Stomach (tissue), 9 donors: ENCODE results near the gene MIGA2. TPM values are rescaled to one million over a fixed set of nuclear protein-coding genes. Genes with fewer than 3 reads are reported as not detected.
A peak's percentile ranks its signal among the peaks of the same experiment; 100 is the strongest.

Experiments
- DNase-seq, 2 donors: peaks; one replicate each; pipeline versions ENCODE4 v3.0.0 to v3.0.0-alpha.2; 2013 to 2019
- H3K27ac ChIP-seq, 5 donors: fragments of 200-600 bp in 4 of 5; sonication (generic) in 4 of 5; one replicate each; pipeline ENCODE4 v1.5.1; 2013 to 2019; ENCODE audit warnings: mild to moderate bottlenecking in 1 of 5, moderate library complexity in 1 of 5
- H3K27me3 ChIP-seq, 3 donors: fragments of 200-600 bp; sonication (generic); one replicate each; pipeline ENCODE4 v1.5.1; 2017 to 2019; ENCODE audit warnings: mixed run types in 1 of 3
- H3K36me3 ChIP-seq, 4 donors: fragments of 200-600 bp; sonication (generic); 1 replicate in 3 of 4; 2 replicates in 1 of 4; pipeline ENCODE4 v1.5.1; 2016 to 2019
- H3K4me1 ChIP-seq, 4 donors: fragments of 200-600 bp; sonication (generic); one replicate each; pipeline ENCODE4 v1.5.1; 2016 to 2019
- H3K4me3 ChIP-seq, 4 donors: fragments of 200-600 bp; sonication (generic) in 3 of 4; one replicate each; pipeline ENCODE4 v1.5.1; 2016 to 2019; ENCODE audit warnings: mild to moderate bottlenecking in 1 of 4
- H3K9me3 ChIP-seq, 4 donors: fragments of 200-600 bp; sonication (generic); one replicate each; pipeline ENCODE4 v1.5.1; 2016 to 2019
- EP300 ChIP-seq: sonication (generic); formaldehyde crosslinking; IDR thresholded peaks from one replicate; pipeline ENCODE4 v1.6.1; 2017; ENCODE audit warnings: antibody characterized with exemption
- POLR2A ChIP-seq, 4 donors: fragments of 450-650 bp; IDR thresholded peaks; one replicate each; pipeline ENCODE4 v1.6.1; 2016; ENCODE audit warnings: antibody characterized with exemption in 4 of 4, control low read depth in 2 of 4, mild to moderate bottlenecking in 1 of 4, moderate library complexity in 1 of 4
- POLR2AphosphoS5 ChIP-seq, 3 donors: sonication (generic); formaldehyde crosslinking; IDR thresholded peaks; one replicate each; pipeline ENCODE4 v1.6.1; 2016; ENCODE audit warnings: antibody characterized with exemption in 3 of 3
- WGBS, 5 donors: extraction: QIAGEN DNeasy Blood & Tissue Kit in 3 of 5; methylation state at CpG; one replicate each; pipeline versions ENCODE4 v1.1.5 to v1.1.7; 2013 to 2018; 5-methylcytosine and 5-hydroxymethylcytosine counted together
- intact Hi-C: fragments of 100-400 bp; cut with DNase I; formaldehyde crosslinking; loops from one replicate; pipeline ENCODE4 v1.15.1; 2023; ENCODE audit warnings: low total_unique reads
- polyA plus RNA-seq, 3 donors: library from polyadenylated mRNA; stranded (reverse); fragments of 200-250 nt; gene quantifications; one replicate each; pipeline ENCODE4 v1.2.3, GENCODE V29; 2013
- total RNA-seq, 5 donors: library from RNA; depleted of rRNA; stranded (reverse); fragments of >200 nt; gene quantifications; one replicate each; pipeline versions ENCODE4 v1.1.0 to v1.2.3, GENCODE V29; 2014 to 2016
- TF ChIP-seq, protein P1 (sequence below), 7 experiments: fragments of 450-650 bp in 4 of 7; fragments of 200-600 bp in 3 of 7; sonication (generic) in 3 of 7; IDR thresholded peaks; one replicate each; pipeline ENCODE4 v1.5.1; 2016 to 2019; ENCODE audit warnings: antibody characterized with exemption in 7 of 7, control low read depth in 2 of 7, mild to moderate bottlenecking in 1 of 7
- donor health status: healthy with polysubstance abuse.
- donor health status: Bipolar disorder and iron deficiency.
- donor health status: healthy.

Gene MIGA2
- total and polyA plus RNA-seq, 8 donors, result 9.0 to 175 (median 39.5) TPM

DNA sequence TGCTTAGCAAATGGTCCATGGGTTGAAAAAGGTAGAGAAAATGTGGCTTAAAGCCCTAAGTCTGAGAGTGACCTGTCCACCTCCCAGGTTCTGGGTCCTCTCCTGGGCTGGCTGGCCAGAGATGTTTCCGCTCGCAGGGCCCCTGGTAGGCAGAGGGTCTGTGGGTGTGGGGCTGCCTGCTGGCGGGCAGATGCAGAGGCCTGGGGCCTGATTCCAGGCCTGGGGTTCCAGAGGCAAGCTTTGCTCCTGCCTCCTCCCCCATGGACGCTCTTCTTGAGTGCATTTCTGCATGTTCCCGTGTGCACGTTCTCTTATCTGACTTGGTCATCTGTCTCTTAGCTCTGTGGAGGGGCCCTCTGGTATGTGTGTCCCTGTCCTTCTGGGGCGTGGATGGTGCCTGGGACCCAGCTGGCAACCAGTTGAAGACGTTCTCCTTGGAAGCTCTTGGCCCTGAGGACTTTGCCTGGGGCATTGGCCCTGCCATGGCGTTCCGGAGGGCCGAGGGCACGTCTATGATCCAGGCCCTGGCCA, 3.8 kb downstream of the MIGA2 start:
- H3K9me3 ChIP-seq, result no peaks in the 10 kb centered on the region
- H3K27me3 ChIP-seq, result no peaks in the 10 kb centered on the region
- H3K36me3 ChIP-seq, result peaks cover 41 to 53% (median 52%) of the 10 kb centered on the region in 4 donors
- DNase-seq, result no peak
- H3K27ac ChIP-seq, result no peak overlapping the region
- H3K4me1 ChIP-seq, result peaks cover 25 to 44% (median 37%) of the 10 kb centered on the region in 4 donors
- H3K4me3 ChIP-seq, result no peak overlapping the region
- TF ChIP-seq, protein P1, sequence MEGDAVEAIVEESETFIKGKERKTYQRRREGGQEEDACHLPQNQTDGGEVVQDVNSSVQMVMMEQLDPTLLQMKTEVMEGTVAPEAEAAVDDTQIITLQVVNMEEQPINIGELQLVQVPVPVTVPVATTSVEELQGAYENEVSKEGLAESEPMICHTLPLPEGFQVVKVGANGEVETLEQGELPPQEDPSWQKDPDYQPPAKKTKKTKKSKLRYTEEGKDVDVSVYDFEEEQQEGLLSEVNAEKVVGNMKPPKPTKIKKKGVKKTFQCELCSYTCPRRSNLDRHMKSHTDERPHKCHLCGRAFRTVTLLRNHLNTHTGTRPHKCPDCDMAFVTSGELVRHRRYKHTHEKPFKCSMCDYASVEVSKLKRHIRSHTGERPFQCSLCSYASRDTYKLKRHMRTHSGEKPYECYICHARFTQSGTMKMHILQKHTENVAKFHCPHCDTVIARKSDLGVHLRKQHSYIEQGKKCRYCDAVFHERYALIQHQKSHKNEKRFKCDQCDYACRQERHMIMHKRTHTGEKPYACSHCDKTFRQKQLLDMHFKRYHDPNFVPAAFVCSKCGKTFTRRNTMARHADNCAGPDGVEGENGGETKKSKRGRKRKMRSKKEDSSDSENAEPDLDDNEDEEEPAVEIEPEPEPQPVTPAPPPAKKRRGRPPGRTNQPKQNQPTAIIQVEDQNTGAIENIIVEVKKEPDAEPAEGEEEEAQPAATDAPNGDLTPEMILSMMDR (IDR thresholded peaks at IDR 0.05), result no peak
- TF ChIP-seq POLR2AphosphoS5 (IDR thresholded peaks at IDR 0.05), result no peak
- intact Hi-C loops, result no loop called here
- WGBS, 5 donors, result 91 to 95% (median 93%) methylated on average over 12 of the region's 12 CpGs

DNA sequence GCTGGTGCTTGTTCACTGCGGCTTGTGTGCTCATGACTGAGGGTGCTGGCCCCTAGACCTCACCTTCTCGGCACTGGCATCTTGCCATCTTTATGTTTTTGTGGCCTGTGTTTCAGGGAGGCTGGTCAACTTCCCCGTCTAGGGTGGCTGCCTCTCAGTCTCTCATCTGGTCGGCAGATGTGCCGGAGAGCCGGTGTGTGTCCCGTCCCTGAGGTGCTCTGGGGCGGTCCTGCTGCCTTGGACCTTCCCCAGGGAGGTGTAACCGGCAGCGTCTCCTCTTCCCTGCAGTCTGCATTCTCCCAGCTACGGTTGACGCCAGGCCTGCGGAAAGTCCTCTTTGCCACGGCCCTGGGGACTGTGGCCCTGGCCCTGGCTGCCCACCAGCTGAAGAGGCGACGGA, 5.6 kb downstream of the MIGA2 start:
- WGBS, 5 donors, result 88 to 95% (median 91%) methylated on average over 11 to 16 of the region's 16 CpGs
- Histone ChIP-seq H3K4me1 (peaks cover 19 to 35% (median 28%) of the 10 kb centered on the region in 4 donors), H3K27me3 (no peaks in the 10 kb centered on the region), H3K4me3 (no peak overlapping the region), H3K27ac (no peak overlapping the region), H3K36me3 (peaks cover 53 to 71% (median 70%) of the 10 kb centered on the region in 4 donors), H3K9me3 (no peaks in the 10 kb centered on the region)
- DNase-seq, result no peak
- intact Hi-C loops, result no loop called here
- TF ChIP-seq POLR2AphosphoS5 (IDR thresholded peaks at IDR 0.05), result no peak
- TF ChIP-seq, protein P1 (IDR thresholded peaks at IDR 0.05), result no peak
- no peak for TF ChIP-seq EP300
- no peak for TF ChIP-seq POLR2A (IDR thresholded peaks at IDR 0.05)

DNA sequence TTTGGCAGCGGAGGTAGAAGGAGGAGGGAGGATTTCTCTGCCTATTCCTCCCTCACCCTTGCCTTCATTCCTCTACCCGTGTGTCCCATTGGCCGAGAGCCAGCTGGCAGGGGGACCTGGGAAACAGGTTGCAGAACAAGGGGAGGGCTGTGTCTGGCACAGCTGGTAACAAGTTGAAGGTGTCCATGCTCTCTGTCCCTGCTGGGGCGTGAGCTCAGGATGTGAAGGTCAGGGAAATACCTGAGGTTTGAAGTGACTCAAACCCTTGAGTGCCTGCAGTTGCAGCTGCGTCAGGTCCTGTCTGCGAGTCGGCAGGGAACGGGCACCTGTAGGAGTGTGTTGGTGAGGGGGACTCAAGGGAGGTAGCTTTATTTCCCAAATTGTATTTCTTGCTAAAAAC, 16.2 kb downstream of the MIGA2 start:
- WGBS, 5 donors, result 34 to 59% (median 41%) methylated on average over 8 of the region's 8 CpGs
- H3K4me3 ChIP-seq, result no peak overlapping the region
- TF ChIP-seq, protein P1 (IDR thresholded peaks at IDR 0.05), result no peak
- peak in 2 of 3 donors; percentile 82 to 90 for TF ChIP-seq POLR2AphosphoS5 (IDR thresholded peaks at IDR 0.05)
- H3K9me3 ChIP-seq, result no peaks in the 10 kb centered on the region
- intact Hi-C loops, result no loop called here
- peaks cover 50 to 98% (median 94%) of the 10 kb centered on the region in 4 donors for H3K36me3 ChIP-seq
- peaks cover 5 to 16% (median 14%) of the 10 kb centered on the region in 4 donors for H3K4me1 ChIP-seq
- no peaks in the 10 kb centered on the region for H3K27me3 ChIP-seq
- H3K27ac ChIP-seq, result peak overlapping the region; percentile 75 to 88 (median 81)
- DNase-seq, result peak; percentile 93 to 99

DNA sequence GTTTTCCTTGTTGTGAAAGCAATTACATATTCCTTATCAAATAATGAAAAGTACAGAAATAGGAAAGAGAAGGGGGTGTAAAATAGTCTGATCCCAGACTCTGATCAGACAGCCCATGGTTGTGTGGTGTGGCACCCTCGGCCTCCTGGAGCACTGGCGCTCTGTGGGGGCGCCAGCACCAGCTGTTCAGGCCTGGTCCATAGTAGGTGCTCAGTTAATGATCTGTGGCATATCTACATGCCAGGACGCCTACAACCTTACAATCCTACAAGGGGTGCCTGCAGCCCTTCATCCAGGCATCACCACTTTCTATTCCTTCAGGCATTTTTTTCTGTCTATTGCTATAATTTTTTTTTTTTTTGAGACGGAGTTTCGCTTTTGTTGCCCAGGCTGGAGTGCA, 16.6 kb downstream of the MIGA2 start:
- Histone ChIP-seq H3K9me3 (no peaks in the 10 kb centered on the region), H3K27me3 (no peaks in the 10 kb centered on the region), H3K27ac (peak overlapping the region; percentile 74 to 86 (median 76)), H3K4me1 (peaks cover 5 to 16% (median 14%) of the 10 kb centered on the region in 4 donors), H3K4me3 (no peak overlapping the region), H3K36me3 (peaks cover 47 to 97% (median 93%) of the 10 kb centered on the region in 4 donors)
- intact Hi-C loops, result no loop called here
- WGBS, 5 donors, result 79 to 88% (median 85%) methylated on average over 6 of the region's 6 CpGs
- no peak for DNase-seq
- TF ChIP-seq POLR2AphosphoS5 (IDR thresholded peaks at IDR 0.05) (no peak), EP300 (no peak), POLR2A (IDR thresholded peaks at IDR 0.05) (no peak)
- TF ChIP-seq, protein P1 (IDR thresholded peaks at IDR 0.05), result no peak
